A549 (cell line): ENCODE results near the gene DDX53. TPM values are rescaled to one million over a fixed set of nuclear protein-coding genes. Genes with fewer than 3 reads are reported as not detected.

Experiments used
- ATAC-seq, 2 experiments: fragments of 200-7000 bp in 1 of 2; fragments of >200 bp in 1 of 2; cut with Nextera tagmentation in 1 of 2; cut with Tn5 transposase in 1 of 2; 3 replicates each; pipeline versions ENCODE4 v1.8.0 to v1.9.1; 2018 to 2020; ENCODE audit warnings: mild to moderate bottlenecking in 1 of 2, moderate library complexity in 1 of 2
- CTCF ChIA-PET: fragments of 300-600 bp; sonication (Branson Sonifier 250); formaldehyde crosslinking; extraction: SDS; loops from one replicate; lab custom pipeline; 2021; ENCODE audit warnings: antibody characterized with exemption, inconsistent platforms; lab: Yijun Ruan, JAX
- POLR2A ChIA-PET: fragments of 350-600 bp; formaldehyde crosslinking; extraction: SDS; loops from one replicate; lab custom pipeline; 2021; ENCODE audit warnings: antibody characterized with exemption, inconsistent platforms; lab: Yijun Ruan, JAX
- DNase-seq, 2 experiments: peaks; one replicate each; pipeline versions ENCODE4 v3.0.0 to v3.0.0-alpha.2; 2011 to 2016; ENCODE audit warnings: low read depth in 1 of 2, low spot score in 1 of 2
- FAIRE-seq: peaks from 2 replicates; lab custom pipeline; 2011; peaks lifted over from hg19 to GRCh38; lab: Jason Lieb, UNC
- H3K27ac ChIP-seq, 2 experiments: fragments of >200 bp; sonication (Bioruptor Twin); formaldehyde crosslinking; 3 replicates each; pipeline ENCODE4 v1.5.1; 2016 to 2017
- H3K4me1 ChIP-seq: fragments of >200 bp; sonication (Bioruptor Twin); formaldehyde crosslinking; 3 replicates; pipeline ENCODE4 v1.6.1; 2016
- H3K4me2 ChIP-seq: fragments of >200 bp; sonication (Bioruptor Twin); formaldehyde crosslinking; 3 replicates; pipeline ENCODE4 v1.6.1; 2016
- H3K4me3 ChIP-seq: fragments of >200 bp; sonication (Bioruptor Twin); formaldehyde crosslinking; 3 replicates; pipeline ENCODE4 v1.5.1; 2016
- H3K9me3 ChIP-seq: fragments of >200 bp; sonication (Bioruptor Twin); formaldehyde crosslinking; 3 replicates; pipeline ENCODE4 v1.6.1; 2016
- BHLHE40 ChIP-seq: IDR thresholded peaks from 2 replicates; pipeline ENCODE4 v1.6.1; 2012; ENCODE audit warnings: low read depth, low read length, inconsistent platforms
- CHD2 ChIP-seq: fragments of 150-350 bp; IDR thresholded peaks from 2 replicates; pipeline ENCODE4 v1.6.1; 2014; ENCODE audit warnings: low read length; ENCODE audit not compliant: partially characterized antibody
- CHD4 ChIP-seq: fragments of 200-600 bp; sonication (generic); IDR thresholded peaks from 2 replicates; pipeline ENCODE4 v1.6.1; 2016; ENCODE audit warnings: antibody characterized with exemption, mild to moderate bottlenecking, borderline replicate concordance
- EHF ChIP-seq: fragments of 250-450 bp; sonication (Bioruptor Pico); IDR thresholded peaks from 2 replicates; pipeline ENCODE4 v1.5.0; 2020; ENCODE audit warnings: mild to moderate bottlenecking
- EP300 ChIP-seq, 2 experiments: fragments of >200 bp; sonication (Bioruptor Twin); formaldehyde crosslinking; IDR thresholded peaks; 2 replicates in 1 of 2; 3 replicates in 1 of 2; pipeline ENCODE4 v1.6.1; 2016 to 2017
- FOSB ChIP-seq: fragments of 250-450 bp; sonication (Bioruptor Pico); IDR thresholded peaks from 2 replicates; pipeline ENCODE4 v1.5.0; 2020; ENCODE audit warnings: mild to moderate bottlenecking, moderate library complexity
- FOSL2 ChIP-seq, 2 experiments: fragments of 450-650 bp in 1 of 2; fragments of >200 bp in 1 of 2; sonication (Bioruptor Twin) in 1 of 2; formaldehyde crosslinking; IDR thresholded peaks; 2 replicates each; pipeline versions ENCODE4 v1.5.0 to v1.6.1; 2016 to 2020; ENCODE audit warnings: mild to moderate bottlenecking in 1 of 2, moderate library complexity in 1 of 2
- KDM1A ChIP-seq: fragments of 200-600 bp; sonication (generic); IDR thresholded peaks from 2 replicates; pipeline ENCODE4 v1.6.1; 2016; ENCODE audit warnings: low read depth, mild to moderate bottlenecking
- MAZ ChIP-seq: fragments of 150-350 bp; IDR thresholded peaks from 2 replicates; pipeline ENCODE4 v1.6.1; 2014; ENCODE audit warnings: antibody characterized with exemption, low read depth, low read length, borderline replicate concordance
- POLR2AphosphoS2 ChIP-seq: conservative IDR thresholded peaks from 2 replicates; pipeline ENCODE4 v1.6.1; 2012; ENCODE audit warnings: low read length, improper control_type of control experiment, inconsistent platforms
- RAD21 ChIP-seq, 2 experiments: fragments of >200 bp in 1 of 2; sonication (Bioruptor Twin) in 1 of 2; formaldehyde crosslinking in 1 of 2; IDR thresholded peaks in 1 of 2; conservative IDR thresholded peaks in 1 of 2; 2 replicates in 1 of 2; 3 replicates in 1 of 2; pipeline ENCODE4 v1.6.1; 2012 to 2018; ENCODE audit warnings: inconsistent platforms in 1 of 2
- TFCP2L1 ChIP-seq: fragments of 250-450 bp; sonication (Bioruptor Pico); IDR thresholded peaks from 2 replicates; pipeline ENCODE4 v1.5.0; 2021; ENCODE audit warnings: mild to moderate bottlenecking
- ZSCAN20 ChIP-seq: fragments of 250-450 bp; sonication (Bioruptor Pico); IDR thresholded peaks from 2 replicates; pipeline ENCODE4 v1.8.0; 2022; ENCODE audit warnings: mild to moderate bottlenecking, moderate library complexity
- WGBS: methylation state at CpG from one replicate; pipeline ENCODE4 v1.1.6; 2017; ENCODE audit errors: missing lambda C conversion rate; 5-methylcytosine and 5-hydroxymethylcytosine counted together
- polyA plus RNA-seq, 4 experiments: library from polyadenylated mRNA; depleted of rRNA in 3 of 4; stranded (reverse); fragments of >200 nt; fragmentation: RNase III in 1 of 4; extraction: RNeasy Plus Mini Kit Qiagen cat#74134 plus additional on column Dnase treatment in 1 of 4; gene quantifications; 2 replicates in 3 of 4; 3 replicates in 1 of 4; pipeline ENCODE4 v1.2.3, GENCODE V29; 2011 to 2017
- TF ChIP-seq, protein P1 (sequence below): IDR thresholded peaks from 2 replicates; pipeline ENCODE4 v1.6.1; 2012; ENCODE audit warnings: low read depth, borderline replicate concordance
- TF ChIP-seq, protein P2 (sequence below): fragments of 150-350 bp; IDR thresholded peaks from 2 replicates; pipeline ENCODE4 v1.6.1; 2014; ENCODE audit warnings: low read depth, mild to moderate bottlenecking, low read length
- TF ChIP-seq, protein P3 (sequence below): fragments of 250-450 bp; sonication (Bioruptor Pico); IDR thresholded peaks from 2 replicates; pipeline ENCODE4 v1.5.0; 2020; ENCODE audit warnings: low read depth, mild to moderate bottlenecking, moderate library complexity
- TF ChIP-seq, protein P4 (sequence below): fragments of >200 bp; sonication (Bioruptor Twin); formaldehyde crosslinking; IDR thresholded peaks from 3 replicates; pipeline ENCODE4 v1.5.1; 2016

The DDX53 gene
- polyA plus RNA-seq, 2 of the 4 experiments (the other 2 are of a cell fraction) = not detected

DNA sequence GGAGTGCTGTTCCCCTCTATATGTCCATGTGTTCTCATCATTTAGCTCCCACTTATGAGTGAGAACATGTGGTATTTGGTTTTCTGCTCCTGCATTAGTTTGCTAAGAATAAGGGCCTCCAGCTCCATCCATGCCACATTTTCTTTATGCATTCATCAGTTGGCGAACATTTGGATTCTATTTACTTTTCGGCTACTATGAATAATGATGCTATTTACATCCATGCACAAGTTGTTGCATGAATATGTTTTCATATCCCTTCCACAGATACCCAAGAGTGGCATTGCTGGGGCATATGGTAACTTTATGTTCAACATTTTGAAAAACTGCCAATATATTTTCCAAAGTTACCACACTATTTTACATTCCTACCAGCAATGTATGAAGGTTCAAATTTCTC lies 13.8 kb upstream of the DDX53 start:
- H3K27ac ChIP-seq = no peak overlapping the region
- DNase-seq = no peak
- no peak overlapping the region for H3K4me2 ChIP-seq
- H3K9me3 ChIP-seq = no peaks in the 10 kb centered on the region
- H3K4me3 ChIP-seq = no peak overlapping the region
- TF ChIP-seq, protein P1, sequence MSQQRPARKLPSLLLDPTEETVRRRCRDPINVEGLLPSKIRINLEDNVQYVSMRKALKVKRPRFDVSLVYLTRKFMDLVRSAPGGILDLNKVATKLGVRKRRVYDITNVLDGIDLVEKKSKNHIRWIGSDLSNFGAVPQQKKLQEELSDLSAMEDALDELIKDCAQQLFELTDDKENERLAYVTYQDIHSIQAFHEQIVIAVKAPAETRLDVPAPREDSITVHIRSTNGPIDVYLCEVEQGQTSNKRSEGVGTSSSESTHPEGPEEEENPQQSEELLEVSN = no peak
- TF ChIP-seq, all 56 proteins: peak for 0
- WGBS = 51% methylated on average over 2 of the region's 2 CpGs
- CTCF ChIA-PET = no interaction called here
- POLR2A ChIA-PET = no interaction called here
- FAIRE-seq (no peak), ATAC-seq (no peak)
- H3K4me1 ChIP-seq = no peaks in the 10 kb centered on the region

DNA sequence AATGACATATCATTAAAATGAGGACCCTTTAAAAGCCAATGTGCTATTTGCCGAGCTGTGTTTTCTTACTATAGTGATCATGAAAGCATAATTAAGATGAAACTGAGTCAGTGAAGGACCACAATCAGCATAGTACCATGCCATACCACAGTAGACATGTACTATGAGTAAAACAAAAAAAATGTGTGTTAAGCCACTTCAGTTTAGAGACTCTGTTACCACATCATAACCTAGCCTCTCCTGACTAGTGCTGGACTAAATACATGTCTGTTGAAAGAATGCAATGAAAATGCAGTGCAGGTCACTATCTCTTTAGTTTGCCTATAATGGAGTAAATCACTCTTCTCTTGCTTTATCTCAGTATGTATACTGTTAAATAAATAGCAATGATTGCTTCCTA lies 12.3 kb upstream of the DDX53 start:
- Histone ChIP-seq H3K9me3 (no peaks in the 10 kb centered on the region), H3K4me3 (no peak overlapping the region), H3K4me2 (no peak overlapping the region), H3K27ac (no peak overlapping the region), H3K4me1 (no peaks in the 10 kb centered on the region)
- DNase-seq (no peak), FAIRE-seq (peak; percentile 7), ATAC-seq (no peak)
- 0% methylated on average over 1 of the region's 1 CpG for WGBS
- TF ChIP-seq EP300 (IDR thresholded peaks at IDR 0.05) = no peak
- TF ChIP-seq, protein P2, sequence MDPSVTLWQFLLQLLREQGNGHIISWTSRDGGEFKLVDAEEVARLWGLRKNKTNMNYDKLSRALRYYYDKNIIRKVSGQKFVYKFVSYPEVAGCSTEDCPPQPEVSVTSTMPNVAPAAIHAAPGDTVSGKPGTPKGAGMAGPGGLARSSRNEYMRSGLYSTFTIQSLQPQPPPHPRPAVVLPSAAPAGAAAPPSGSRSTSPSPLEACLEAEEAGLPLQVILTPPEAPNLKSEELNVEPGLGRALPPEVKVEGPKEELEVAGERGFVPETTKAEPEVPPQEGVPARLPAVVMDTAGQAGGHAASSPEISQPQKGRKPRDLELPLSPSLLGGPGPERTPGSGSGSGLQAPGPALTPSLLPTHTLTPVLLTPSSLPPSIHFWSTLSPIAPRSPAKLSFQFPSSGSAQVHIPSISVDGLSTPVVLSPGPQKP = no peak
- TF ChIP-seq CHD2 = no peak
- TF ChIP-seq BHLHE40 = no peak
- TF ChIP-seq MAZ = no peak
- TF ChIP-seq FOSB (CRISPR knock-in tag) = no peak
- no peak for TF ChIP-seq FOSL2 (IDR thresholded peaks at IDR 0.05)
- no peak for TF ChIP-seq FOSL2 (CRISPR knock-in tag; IDR thresholded peaks at IDR 0.05)
- TF ChIP-seq, protein P3, sequence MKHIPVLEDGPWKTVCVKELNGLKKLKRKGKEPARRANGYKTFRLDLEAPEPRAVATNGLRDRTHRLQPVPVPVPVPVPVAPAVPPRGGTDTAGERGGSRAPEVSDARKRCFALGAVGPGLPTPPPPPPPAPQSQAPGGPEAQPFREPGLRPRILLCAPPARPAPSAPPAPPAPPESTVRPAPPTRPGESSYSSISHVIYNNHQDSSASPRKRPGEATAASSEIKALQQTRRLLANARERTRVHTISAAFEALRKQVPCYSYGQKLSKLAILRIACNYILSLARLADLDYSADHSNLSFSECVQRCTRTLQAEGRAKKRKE = no peak
- no peak for TF ChIP-seq TFCP2L1
- no peak for TF ChIP-seq CHD4
- POLR2A ChIA-PET = no interaction called here
- CTCF ChIA-PET = no interaction called here

DNA sequence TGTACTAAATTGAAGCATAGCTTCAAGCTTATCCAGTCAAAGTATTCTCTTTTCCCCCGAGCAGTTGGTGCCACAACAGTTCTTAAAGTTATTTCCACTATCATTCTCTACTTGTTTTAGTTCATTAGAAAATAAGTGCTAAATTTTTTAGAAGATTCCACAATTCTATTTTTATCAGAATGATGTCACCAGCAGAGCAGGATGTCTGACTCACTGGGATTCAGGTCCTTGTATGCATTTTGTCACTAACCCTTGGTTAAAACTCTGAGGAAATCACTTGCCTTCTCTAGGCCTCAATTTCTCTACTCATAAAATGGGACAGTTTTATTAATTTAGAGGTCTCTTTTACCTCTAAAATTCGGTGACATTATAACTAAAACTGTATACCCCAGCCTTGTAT lies 3.4 kb downstream of the DDX53 start:
- POLR2A ChIA-PET = no interaction called here
- H3K27ac ChIP-seq = no peak overlapping the region
- WGBS = 15% methylated on average over 2 of the region's 2 CpGs
- CTCF ChIA-PET = no interaction called here
- DNase-seq = no peak
- H3K9me3 ChIP-seq = no peaks in the 10 kb centered on the region
- H3K4me3 ChIP-seq = no peak overlapping the region
- ATAC-seq = no peak
- TF ChIP-seq, protein P4, sequence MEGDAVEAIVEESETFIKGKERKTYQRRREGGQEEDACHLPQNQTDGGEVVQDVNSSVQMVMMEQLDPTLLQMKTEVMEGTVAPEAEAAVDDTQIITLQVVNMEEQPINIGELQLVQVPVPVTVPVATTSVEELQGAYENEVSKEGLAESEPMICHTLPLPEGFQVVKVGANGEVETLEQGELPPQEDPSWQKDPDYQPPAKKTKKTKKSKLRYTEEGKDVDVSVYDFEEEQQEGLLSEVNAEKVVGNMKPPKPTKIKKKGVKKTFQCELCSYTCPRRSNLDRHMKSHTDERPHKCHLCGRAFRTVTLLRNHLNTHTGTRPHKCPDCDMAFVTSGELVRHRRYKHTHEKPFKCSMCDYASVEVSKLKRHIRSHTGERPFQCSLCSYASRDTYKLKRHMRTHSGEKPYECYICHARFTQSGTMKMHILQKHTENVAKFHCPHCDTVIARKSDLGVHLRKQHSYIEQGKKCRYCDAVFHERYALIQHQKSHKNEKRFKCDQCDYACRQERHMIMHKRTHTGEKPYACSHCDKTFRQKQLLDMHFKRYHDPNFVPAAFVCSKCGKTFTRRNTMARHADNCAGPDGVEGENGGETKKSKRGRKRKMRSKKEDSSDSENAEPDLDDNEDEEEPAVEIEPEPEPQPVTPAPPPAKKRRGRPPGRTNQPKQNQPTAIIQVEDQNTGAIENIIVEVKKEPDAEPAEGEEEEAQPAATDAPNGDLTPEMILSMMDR = no peak
- no peak overlapping the region for H3K4me2 ChIP-seq
- H3K4me1 ChIP-seq = no peaks in the 10 kb centered on the region
- FAIRE-seq = peak; percentile 23

DNA sequence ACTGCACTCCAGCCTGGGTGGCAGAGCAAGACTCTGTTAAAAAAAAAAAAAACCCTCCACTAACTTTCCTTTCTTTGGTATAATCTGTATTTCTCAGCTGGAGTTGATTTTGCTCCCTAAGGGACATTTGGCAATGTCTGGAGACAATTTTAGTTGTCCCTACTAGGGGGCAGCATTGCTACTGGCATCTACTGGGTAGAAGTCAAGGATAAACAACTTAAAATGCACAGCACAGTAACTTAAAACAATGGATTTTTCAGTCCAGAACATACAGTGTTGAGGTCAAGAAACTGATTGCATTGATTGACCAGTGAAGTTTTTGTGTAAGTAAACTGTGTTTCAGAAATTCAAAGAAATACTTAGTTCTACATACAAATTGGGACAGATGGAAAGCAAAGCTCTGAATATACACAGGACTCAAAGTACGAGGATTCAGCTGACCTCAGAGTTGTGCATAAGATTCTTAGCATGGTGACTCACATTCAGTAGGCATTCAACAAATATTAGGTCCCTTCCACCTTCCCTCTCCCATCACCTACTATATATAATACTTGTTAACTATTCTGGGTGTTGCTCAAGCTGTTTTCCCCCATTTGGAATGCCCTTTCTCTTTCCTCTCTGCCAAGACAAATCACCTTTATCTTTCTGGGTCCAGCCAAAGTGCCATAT lies 8.8 kb downstream of the DDX53 start:
- Histone ChIP-seq H3K27ac (no peak overlapping the region), H3K4me1 (no peaks in the 10 kb centered on the region), H3K4me3 (no peak overlapping the region), H3K4me2 (no peak overlapping the region), H3K9me3 (no peaks in the 10 kb centered on the region)
- ATAC-seq (0 out of 6 replicates have a peak, but pooled peaks of 1 of the 2 experiments have one; percentile 39), DNase-seq (peak; percentile 2 to 31), FAIRE-seq (peak; percentile 94)
- TF ChIP-seq ZSCAN20 (CRISPR knock-in tag) (no peak), KDM1A (no peak), RAD21 (conservative IDR thresholded peaks at IDR 0.05 in 1 of 2, IDR thresholded peaks at IDR 0.05 in 1 of 2) (peak in 1 of 2 experiments; percentile 18; a peak in 1 of 5 replicates), POLR2AphosphoS2 (no peak), EHF (CRISPR knock-in tag) (no peak)
- CTCF ChIA-PET = interaction anchor here (0.6 to 1.2 kb wide), 3 partner anchors 27 to 359 kb away, joined by 3 read pairs; no protein-coding TSS in a partner anchor
- POLR2A ChIA-PET = no interaction called here
- WGBS = 0% methylated on average over 1 of the region's 1 CpG
